ENCODE data around the gene CGNL1.

The CGNL1 gene

GRCh38 chr15:57561041-57561711 is 184.9 kb downstream of the CGNL1 start:
- DNase-seq (ENCODE audit: low read depth) = peak; percentile 56
- TF ChIP-seq CTCF (conservative IDR thresholded peaks at IDR 0.05; ENCODE audit: low read length) = peak; percentile 88
- H3K4me3 ChIP-seq (ENCODE audit: low read length) = no peak overlapping the region

GRCh38 chr15:57562196-57562769 is 186.0 kb downstream of the CGNL1 start:
- H3K4me3 ChIP-seq (ENCODE audit: low read length) = no peak overlapping the region
- DNase-seq (ENCODE audit: low read depth) = no peak
- TF ChIP-seq CTCF (conservative IDR thresholded peaks at IDR 0.05; ENCODE audit: low read length) = no peak

GRCh38 chr15:57563416-57563815 is 187.1 kb downstream of the CGNL1 start:
- TF ChIP-seq CTCF (conservative IDR thresholded peaks at IDR 0.05; ENCODE audit: low read length) = no peak
- no peak overlapping the region for H3K4me3 ChIP-seq (ENCODE audit: low read length)
- no peak for DNase-seq (ENCODE audit: low read depth)

GRCh38 chr15:57565311-57565710 is 189.0 kb downstream of the CGNL1 start:
- TF ChIP-seq CTCF (conservative IDR thresholded peaks at IDR 0.05; ENCODE audit: low read length) = no peak
- DNase-seq (ENCODE audit: low read depth) = no peak
- no peak overlapping the region for H3K4me3 ChIP-seq (ENCODE audit: low read length)

GRCh38 chr15:57566834-57567233 is 190.5 kb downstream of the CGNL1 start:
- DNase-seq (ENCODE audit: low read depth) = peak; percentile 13
- H3K4me3 ChIP-seq (ENCODE audit: low read length) = no peak overlapping the region
- TF ChIP-seq CTCF (conservative IDR thresholded peaks at IDR 0.05; ENCODE audit: low read length) = no peak

- no peak overlapping the region for H3K4me3 ChIP-seq (ENCODE audit: low read length)
- no peak for TF ChIP-seq CTCF (conservative IDR thresholded peaks at IDR 0.05; ENCODE audit: low read length)
- no peak for DNase-seq (ENCODE audit: low read depth)
Observed at GRCh38 chr15:57567891-57568290, 191.6 kb downstream of the CGNL1 start.

- TF ChIP-seq CTCF (conservative IDR thresholded peaks at IDR 0.05; ENCODE audit: low read length) = no peak
- no peak for DNase-seq (ENCODE audit: low read depth)
- no peak overlapping the region for H3K4me3 ChIP-seq (ENCODE audit: low read length)
Observed at GRCh38 chr15:57568299-57568698, 192.0 kb downstream of the CGNL1 start.

All from AG10803 (cell line).